Testis (tissue), 3 donors: ENCODE measurements around the gene TNS3. TPM values are rescaled to one million over a fixed set of nuclear protein-coding genes. Genes with fewer than 3 reads are reported as not detected.

Source experiments
- DNase-seq: peaks from one replicate; pipeline ENCODE4 v3.0.0-alpha.2; 2019
- H3K27ac ChIP-seq, 2 donors: fragments of 200-600 bp; sonication (generic); one replicate each; pipeline ENCODE4 v1.5.1; 2019
- H3K27me3 ChIP-seq: fragments of 200-600 bp; sonication (generic); one replicate; pipeline ENCODE4 v1.5.1; 2019
- H3K36me3 ChIP-seq: fragments of 200-600 bp; sonication (generic); one replicate; pipeline ENCODE4 v1.5.1; 2017; ENCODE audit warnings: low read depth; ENCODE audit errors: missing control alignments
- H3K4me1 ChIP-seq: fragments of 200-600 bp; sonication (generic); one replicate; pipeline ENCODE4 v1.5.1; 2019
- H3K4me3 ChIP-seq, 2 donors: fragments of 200-600 bp; sonication (generic); one replicate each; pipeline ENCODE4 v1.5.1; 2017 to 2019
- H3K9me3 ChIP-seq: fragments of 200-600 bp; sonication (generic); one replicate; pipeline ENCODE4 v1.5.1; 2017
- POLR2A ChIP-seq: fragments of 450-650 bp; IDR thresholded peaks from one replicate; pipeline ENCODE4 v1.6.1; 2017; ENCODE audit warnings: antibody characterized with exemption, mild to moderate bottlenecking, moderate library complexity
- WGBS, 2 donors: methylation state at CpG; one replicate each; pipeline ENCODE4 v1.1.5; 2018; 5-methylcytosine and 5-hydroxymethylcytosine counted together
- intact Hi-C: fragments of 100-400 bp; cut with DNase I; formaldehyde crosslinking; loops from one replicate; pipeline ENCODE4 v1.15.1; 2023; ENCODE audit warnings: low total_unique reads
- polyA plus RNA-seq: library from polyadenylated mRNA; stranded (reverse); fragments of 350-450 nt; fragmentation: Illumina TruSeq; extraction: RNeasy Lipid Tissue Mini Kit (QIAGEN cat#74804); gene quantifications from one replicate; pipeline ENCODE4 v1.2.3, GENCODE V29; 2014; ENCODE audit warnings: low read depth, low replicate concordance; ENCODE audit not compliant: insufficient read depth
- total RNA-seq, 2 donors: library from RNA; depleted of rRNA; stranded (reverse); fragments of >200 nt; gene quantifications; one replicate each; pipeline ENCODE4 v1.2.3, GENCODE V29; 2016
- TF ChIP-seq, protein P1 (sequence below), 3 experiments: fragments of 450-650 bp in 2 of 3; fragments of 200-600 bp in 1 of 3; sonication (generic) in 1 of 3; IDR thresholded peaks; one replicate each; pipeline ENCODE4 v1.5.1; 2016 to 2019; ENCODE audit warnings: antibody characterized with exemption in 3 of 3, mild to moderate bottlenecking in 2 of 3, moderate library complexity in 1 of 3

The TNS3 gene
- total and polyA plus RNA-seq, 3 donors from 2014 or later = 28.5 to 93.5 (median 60.0) TPM

DNA sequence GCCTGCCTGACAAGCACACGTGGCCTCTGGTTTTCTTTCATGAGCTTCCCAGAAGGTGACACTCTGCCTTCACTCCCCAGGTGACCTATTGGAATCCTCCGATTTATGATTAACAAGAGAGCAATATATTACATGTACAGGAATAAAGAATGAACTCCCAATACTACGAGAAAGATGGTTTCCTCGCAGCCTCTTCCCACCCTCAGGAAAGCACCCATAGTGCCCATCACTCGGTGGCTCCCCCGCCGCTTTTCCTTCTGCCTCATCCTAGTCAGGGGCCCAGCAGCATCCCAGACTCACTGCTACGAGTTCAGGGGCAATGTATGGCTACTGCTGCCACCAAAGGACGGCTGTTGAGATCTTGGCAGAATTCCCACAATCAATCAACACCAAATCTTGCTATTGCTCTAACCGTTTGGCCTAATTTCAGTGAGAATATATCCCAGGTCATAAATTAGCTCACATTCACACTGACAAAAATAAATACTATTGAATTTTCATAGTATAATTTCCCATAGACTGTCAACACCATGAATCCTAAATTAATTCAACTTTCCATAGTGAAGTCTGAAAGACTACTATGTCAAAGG lies 196.3 kb downstream of the TNS3 start:
- Histone ChIP-seq H3K27me3 (no peaks in the 10 kb centered on the region), H3K36me3 (no peaks in the 10 kb centered on the region), H3K4me3 (no peak overlapping the region), H3K4me1 (peaks cover 6% of the 10 kb centered on the region), H3K27ac (no peak overlapping the region), H3K9me3 (no peaks in the 10 kb centered on the region)
- TF ChIP-seq, protein P1, sequence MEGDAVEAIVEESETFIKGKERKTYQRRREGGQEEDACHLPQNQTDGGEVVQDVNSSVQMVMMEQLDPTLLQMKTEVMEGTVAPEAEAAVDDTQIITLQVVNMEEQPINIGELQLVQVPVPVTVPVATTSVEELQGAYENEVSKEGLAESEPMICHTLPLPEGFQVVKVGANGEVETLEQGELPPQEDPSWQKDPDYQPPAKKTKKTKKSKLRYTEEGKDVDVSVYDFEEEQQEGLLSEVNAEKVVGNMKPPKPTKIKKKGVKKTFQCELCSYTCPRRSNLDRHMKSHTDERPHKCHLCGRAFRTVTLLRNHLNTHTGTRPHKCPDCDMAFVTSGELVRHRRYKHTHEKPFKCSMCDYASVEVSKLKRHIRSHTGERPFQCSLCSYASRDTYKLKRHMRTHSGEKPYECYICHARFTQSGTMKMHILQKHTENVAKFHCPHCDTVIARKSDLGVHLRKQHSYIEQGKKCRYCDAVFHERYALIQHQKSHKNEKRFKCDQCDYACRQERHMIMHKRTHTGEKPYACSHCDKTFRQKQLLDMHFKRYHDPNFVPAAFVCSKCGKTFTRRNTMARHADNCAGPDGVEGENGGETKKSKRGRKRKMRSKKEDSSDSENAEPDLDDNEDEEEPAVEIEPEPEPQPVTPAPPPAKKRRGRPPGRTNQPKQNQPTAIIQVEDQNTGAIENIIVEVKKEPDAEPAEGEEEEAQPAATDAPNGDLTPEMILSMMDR (IDR thresholded peaks at IDR 0.05) = no peak
- TF ChIP-seq POLR2A = no peak
- DNase-seq = no peak
- 89 to 91% methylated on average over 10 of the region's 10 CpGs for WGBS, 2 donors
- intact Hi-C loops = no loop called here

GRCh38 chr7:47384755-47385535 lies 197.0 kb downstream of the TNS3 start:
- Histone ChIP-seq H3K36me3 (no peaks in the 10 kb centered on the region), H3K27me3 (no peaks in the 10 kb centered on the region), H3K9me3 (no peaks in the 10 kb centered on the region), H3K4me1 (peaks cover 13% of the 10 kb centered on the region), H3K27ac (no peak overlapping the region), H3K4me3 (no peak overlapping the region)
- WGBS, 2 donors = 89 to 93% methylated on average over 9 to 13 of the region's 13 CpGs
- TF ChIP-seq, protein P1 (IDR thresholded peaks at IDR 0.05) = no peak
- TF ChIP-seq POLR2A = no peak
- intact Hi-C loops = no loop called here
- no peak for DNase-seq

DNA sequence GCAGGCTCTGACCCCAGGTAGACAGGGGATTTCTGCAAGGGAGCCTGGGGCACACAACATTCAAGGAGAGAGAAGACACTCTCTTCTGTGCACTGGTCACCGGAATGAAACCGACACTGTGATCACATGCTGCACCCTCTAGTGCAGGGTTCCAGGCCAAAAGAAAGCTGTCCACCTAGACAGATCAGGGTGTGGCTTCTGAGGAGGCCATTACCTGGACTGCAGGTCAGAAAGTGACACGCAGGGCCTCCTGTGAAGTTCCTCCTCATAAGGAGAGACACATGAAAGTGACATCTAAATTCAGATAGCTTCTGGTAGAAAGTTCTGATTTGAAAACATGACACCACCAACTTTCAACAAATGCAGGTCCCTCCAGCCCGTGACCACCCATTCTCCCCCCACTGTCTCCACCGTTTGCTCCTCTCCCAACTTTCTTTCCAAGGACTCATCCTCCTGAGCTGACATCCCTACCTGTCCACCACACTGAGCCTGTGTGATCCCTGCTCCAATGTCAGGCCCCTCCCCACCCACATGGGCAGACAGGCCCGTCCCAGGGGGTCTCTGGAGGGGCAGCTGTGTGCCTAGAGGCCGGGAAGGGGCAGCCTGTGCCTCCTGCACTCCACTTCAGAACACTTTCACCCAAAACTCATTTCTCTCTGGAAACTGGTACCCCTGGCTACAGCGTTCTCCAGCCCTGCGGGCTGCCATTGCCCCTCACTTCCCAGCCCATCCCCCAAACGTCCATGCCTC lies 198.0 kb downstream of the TNS3 start:
- Histone ChIP-seq H3K4me1 (peaks cover 18% of the 10 kb centered on the region), H3K9me3 (no peaks in the 10 kb centered on the region), H3K27me3 (no peaks in the 10 kb centered on the region), H3K27ac (no peak overlapping the region), H3K36me3 (no peaks in the 10 kb centered on the region), H3K4me3 (no peak overlapping the region)
- no peak for TF ChIP-seq POLR2A
- TF ChIP-seq, protein P1 (IDR thresholded peaks at IDR 0.05) = no peak
- WGBS, 2 donors = 90% methylated on average over 10 of the region's 10 CpGs
- DNase-seq = no peak
- intact Hi-C loops = no loop called here

DNA sequence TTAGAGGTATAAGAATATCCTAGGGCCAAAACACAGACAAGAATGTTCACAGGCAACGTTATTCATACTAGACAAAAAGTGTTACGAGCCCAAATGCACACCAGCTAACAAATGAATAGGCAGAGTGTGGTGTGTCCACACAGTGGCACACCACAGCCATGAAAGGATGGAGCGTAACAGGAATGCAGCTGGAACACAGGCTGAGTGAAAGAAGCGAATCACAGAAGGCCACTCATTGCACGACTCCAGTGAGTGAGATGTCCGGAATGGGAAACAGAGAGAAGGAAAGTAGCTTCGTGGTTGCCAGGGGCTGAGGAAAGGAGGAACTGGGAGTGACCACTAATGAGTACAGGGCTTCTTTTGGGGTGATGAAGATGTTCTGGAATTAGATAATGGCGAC lies 198.8 kb downstream of the TNS3 start:
- WGBS, 2 donors = 60 to 64% methylated on average over 8 of the region's 8 CpGs
- Histone ChIP-seq H3K27ac (no peak overlapping the region), H3K36me3 (no peaks in the 10 kb centered on the region), H3K4me1 (peaks cover 18% of the 10 kb centered on the region), H3K27me3 (no peaks in the 10 kb centered on the region), H3K4me3 (no peak overlapping the region), H3K9me3 (no peaks in the 10 kb centered on the region)
- DNase-seq = no peak
- intact Hi-C loops = no loop called here
- no peak for TF ChIP-seq POLR2A
- TF ChIP-seq, protein P1 (IDR thresholded peaks at IDR 0.05) = no peak
